GM21367 (cell line): Measurements from ENCODE around the gene MTUS2.

Source experiments
- ATAC-seq: cut with Tn5 transposase; IDR thresholded peaks from one replicate; pipeline ENCODE4 v1.9.1; 2021; ENCODE audit not compliant: unreplicated experiment

Gene MTUS2

DNA sequence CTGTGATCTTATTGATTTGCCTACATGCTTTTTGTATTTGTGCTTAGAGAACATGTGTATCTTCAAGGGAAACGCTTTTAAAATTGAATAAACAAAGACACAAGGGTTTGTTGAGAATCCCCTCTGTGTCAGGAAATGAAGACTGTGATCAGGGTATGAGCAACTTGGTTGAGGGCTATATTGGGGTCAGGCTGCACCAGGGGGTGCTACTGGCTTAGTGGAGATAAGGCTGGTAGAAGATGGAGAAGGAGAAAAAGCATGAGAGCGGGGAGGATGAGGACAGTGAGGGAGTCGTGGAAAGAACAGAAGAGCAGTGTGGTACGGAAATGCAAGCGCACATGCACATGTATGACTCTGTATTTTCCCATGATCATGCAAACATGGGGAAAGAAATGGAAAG is 201.6 kb downstream of the MTUS2 start:
- ATAC-seq: no peak

DNA sequence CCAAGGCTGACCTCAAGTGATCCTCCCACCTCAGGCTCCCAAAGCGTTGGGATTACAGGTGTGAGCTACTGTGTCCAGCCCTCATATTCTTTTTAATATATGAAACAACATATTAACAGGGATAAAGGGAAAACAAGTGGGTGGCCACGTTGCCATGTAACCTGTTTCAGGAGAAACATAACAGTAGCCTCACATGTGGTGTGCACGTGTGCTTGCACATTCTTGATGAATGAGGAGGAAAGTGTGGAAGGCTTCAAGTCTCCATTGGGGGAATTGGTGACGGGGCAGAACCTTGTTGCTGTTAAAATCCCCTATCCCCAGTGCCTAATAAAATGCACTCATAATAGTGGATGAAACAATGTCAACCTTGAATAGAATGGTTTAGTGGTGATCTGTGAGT is 202.3 kb downstream of the MTUS2 start:
- ATAC-seq: no peak

DNA sequence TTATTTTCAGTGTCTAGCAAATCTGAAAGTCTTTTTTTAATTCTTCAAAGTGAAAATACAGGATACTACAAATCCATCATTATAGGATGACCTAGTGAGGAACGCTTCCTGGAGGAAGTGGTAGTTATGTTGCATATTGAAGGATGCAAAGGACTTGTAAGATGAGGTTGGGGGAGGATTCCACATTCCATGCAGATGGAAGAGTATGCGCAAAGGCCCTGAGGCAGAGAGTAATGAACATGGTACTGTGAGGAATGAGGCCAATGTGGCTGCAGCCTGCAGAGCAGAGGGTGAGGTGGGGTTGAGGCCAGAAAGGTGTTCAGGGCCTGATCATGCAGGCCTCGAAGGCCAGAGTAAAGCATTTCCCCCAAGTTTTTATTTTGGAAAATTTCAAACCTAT is 202.8 kb downstream of the MTUS2 start:
- ATAC-seq: no peak

DNA sequence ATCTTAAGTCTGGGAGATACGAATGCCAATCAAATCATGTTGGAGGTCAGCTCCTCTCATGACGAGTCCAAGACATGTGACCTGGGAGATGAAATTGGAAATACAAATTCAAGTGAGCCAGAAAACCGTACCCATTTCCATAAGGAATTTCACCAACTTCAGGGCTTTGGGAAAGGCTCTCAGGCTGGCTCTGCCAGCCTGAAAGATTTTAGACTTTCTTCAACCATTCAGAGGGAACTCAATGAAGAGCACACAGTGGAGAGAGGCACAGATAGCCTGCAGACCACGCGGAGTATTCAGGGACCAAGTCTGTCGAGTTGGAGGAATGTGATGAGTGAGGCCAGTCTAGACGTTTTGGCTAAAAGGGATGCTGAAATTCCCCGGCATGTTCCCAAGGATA is 204.6 kb downstream of the MTUS2 start:
- no peak for ATAC-seq

DNA sequence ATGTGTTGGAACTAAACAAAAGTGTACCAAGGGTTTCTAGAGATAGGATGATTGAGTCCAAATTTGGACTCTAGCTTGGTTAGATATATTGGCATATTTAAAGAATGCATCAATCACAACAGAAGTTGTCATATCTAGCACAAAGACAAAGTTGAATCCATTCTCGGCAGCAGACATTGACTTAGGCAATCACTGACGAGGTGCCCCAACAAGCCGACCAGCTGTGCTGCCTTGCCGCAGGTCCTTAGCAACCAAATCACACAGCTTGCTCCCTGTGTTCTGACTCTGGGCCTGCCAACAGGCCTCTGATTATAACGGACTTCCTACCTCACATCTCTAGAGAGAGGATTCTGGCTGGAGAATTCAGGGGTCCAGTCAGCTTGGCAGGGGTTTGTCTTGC is 208.7 kb downstream of the MTUS2 start:
- ATAC-seq: no peak

DNA sequence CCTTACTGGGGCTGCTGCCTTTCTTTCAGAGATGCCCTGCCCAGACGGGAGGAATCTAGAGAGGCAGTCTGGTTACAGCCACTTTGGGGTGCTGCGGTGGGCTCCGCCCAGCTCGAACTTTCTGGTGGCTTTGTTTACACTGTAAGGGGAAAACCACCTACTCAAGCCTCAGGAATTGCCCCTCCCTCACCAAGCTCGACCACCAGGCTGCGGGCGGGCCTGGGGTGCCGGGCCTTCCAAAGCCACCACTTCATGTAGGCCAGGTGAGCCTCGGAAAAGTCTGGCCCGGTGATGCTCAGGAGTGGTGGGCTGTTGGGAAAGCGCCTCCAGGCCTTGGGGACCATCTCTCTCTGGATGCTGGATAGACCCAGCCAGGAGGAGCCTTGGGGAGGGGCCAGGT is 218.6 kb downstream of the MTUS2 start:
- no peak for ATAC-seq

DNA sequence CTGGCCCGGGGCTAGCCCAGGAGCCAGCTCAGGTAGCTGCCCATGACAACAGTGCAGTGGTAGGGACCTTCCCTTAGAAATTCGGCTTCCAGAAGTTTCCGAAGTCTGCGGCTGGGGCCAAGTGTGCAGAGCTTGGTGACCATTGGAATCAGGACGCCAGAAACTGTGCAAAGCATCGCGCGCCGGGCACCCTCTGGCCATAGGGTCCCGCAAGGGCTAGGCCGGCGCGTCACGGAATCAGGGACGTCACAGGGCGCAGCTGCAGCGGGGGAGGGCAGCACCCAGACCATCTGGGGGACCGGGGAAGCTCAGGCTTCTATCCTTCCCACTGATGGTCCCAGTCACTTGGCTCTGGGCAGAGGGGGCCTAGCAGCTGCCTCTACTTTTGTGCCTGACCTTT is 219.1 kb downstream of the MTUS2 start:
- no peak for ATAC-seq

DNA sequence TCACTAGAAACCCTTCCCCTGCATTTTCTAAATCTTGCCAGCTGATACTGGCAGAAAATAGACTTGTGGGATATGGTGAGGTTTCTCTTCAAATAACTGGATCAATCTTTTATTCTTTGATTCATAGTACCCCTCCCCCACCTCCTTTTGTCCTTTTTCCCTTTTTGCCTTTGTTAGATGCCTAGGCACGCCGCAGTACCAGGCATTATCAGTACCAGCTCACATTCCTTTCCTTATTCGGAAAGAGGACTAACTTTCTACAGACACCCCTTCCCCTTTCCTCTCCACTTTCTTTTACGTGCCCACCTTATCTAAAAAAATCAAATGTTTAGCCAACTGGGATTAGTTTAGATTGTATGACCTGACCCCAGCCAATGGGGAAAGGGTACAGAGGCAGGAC is 226.4 kb downstream of the MTUS2 start:
- no peak for ATAC-seq

DNA sequence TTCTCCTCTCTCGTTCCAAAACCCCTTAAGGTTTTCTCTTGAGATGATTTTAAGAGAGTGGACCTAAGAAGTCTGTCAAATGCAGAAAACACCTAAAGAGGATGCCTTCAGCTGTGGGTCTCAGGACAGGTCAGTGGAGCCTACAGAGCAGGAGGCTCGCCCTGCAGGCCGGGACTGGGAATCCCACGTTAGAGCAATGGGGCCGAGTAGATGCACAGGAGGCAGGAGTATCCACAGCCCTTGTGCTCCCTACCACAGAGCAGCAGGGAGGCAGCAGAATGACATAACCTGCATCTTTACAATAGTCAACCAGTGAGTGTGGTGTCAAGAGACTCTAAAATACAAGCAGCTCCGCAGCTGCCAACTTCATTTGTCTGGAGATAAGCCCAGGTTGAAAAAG is 229.4 kb downstream of the MTUS2 start:
- no peak for ATAC-seq

DNA sequence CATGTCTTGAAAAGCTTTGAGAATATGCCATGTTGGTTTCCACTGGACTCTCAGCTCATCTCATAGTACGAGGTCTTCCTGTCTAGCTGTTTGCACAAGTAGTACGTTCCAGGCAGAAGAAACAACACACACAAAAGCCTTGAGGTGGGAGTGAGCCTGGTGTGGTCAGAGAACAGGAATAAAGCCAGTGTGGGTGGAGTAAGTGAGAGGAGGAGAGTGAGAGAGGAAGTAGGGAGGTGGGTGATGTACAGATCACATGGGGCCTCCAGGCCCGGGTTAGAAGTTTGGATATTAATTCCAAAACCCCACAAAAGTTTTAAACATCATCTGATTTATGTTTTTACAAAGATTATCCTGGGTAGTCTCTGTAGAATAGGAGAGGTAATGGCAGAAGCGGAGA is 230.6 kb downstream of the MTUS2 start:
- ATAC-seq: no peak

DNA sequence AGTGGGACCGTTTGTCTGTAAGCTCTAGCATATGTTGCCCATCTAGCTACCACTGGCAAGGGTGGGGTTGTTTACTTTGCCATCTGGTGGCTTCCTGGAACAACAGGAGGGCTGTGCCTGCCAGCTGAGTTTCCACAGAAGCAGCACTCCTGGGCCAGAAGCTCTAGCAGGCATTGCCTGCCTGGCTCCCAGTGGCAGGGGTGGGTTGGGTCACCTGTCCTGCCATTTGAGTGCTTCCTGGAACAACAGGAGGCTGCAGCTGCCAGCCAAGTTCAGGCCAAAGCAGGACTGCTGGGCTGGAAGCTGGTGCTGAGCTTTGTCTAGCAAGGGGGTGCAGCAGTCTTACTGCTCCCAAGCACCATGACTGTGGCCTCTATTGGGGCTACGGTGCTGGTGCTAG is 239.7 kb downstream of the MTUS2 start:
- ATAC-seq: no peak

DNA sequence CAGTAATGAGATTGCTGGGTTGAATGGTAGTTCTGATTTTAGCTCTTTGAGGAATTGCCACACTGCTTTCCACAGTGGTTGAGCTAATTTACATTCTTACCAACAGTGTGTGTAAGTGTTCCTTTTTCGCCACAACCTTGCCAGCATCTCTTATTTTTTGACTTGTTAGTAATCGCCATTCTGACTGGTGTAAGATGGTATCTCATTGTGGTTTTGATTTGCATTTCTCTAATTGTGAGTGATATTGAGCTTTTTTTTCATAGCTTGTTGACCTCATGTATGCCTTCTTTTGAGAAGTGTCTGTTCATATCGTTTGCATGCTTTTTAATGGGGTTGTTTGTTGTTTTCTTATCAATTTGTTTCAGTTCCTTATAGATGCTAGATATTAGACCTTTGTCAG is 245.0 kb downstream of the MTUS2 start:
- ATAC-seq: no peak

DNA sequence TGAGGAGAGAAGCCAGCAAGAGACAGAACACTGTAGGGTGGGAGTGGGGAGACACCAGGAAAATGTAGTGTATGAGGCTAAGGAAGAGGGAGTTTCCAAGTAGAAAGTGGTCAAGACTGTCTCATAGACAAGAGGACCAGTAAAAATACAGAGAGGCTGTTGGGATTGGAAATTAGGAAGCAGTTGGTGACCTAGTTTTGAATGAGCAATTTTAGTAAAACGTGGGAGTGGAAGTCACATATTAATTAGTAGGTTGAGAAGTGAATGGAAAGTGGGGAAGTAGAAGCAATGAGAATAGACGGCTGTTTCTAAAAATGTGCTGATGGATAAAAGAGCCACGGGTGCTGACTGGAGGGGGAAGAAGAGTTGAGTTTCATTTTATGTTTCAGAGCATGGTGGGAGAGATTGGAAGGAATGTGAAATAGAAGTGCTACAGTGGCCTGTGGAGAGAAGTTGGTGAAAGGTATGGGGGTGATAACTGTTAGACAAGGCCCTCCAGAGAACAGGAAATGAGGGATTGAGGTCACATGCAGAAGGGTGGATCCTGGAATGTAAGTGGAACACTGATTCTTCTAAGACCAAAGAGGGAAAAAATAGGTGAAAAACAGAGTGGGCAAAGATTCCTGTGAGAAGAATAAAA is 247.3 kb downstream of the MTUS2 start:
- no peak for ATAC-seq

DNA sequence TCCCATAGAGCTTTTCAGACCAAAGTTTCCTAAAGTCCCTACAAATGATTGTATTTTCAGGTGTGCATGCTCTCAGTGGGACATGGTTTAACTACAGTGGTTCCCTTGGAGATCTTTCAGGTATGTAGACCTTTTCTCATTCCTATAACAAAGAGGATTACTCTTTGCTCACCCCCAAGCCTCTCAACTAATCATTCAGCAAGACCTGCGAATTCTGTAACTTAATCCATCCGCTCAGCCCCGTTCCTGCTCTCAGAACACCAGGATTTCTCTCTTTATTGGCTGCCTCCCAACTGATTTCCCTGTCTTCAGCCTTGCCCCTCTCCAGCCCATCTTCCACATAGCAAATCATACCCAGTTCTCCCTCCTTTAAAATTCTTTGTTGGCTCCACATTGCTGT is 253.6 kb downstream of the MTUS2 start:
- no peak for ATAC-seq

DNA sequence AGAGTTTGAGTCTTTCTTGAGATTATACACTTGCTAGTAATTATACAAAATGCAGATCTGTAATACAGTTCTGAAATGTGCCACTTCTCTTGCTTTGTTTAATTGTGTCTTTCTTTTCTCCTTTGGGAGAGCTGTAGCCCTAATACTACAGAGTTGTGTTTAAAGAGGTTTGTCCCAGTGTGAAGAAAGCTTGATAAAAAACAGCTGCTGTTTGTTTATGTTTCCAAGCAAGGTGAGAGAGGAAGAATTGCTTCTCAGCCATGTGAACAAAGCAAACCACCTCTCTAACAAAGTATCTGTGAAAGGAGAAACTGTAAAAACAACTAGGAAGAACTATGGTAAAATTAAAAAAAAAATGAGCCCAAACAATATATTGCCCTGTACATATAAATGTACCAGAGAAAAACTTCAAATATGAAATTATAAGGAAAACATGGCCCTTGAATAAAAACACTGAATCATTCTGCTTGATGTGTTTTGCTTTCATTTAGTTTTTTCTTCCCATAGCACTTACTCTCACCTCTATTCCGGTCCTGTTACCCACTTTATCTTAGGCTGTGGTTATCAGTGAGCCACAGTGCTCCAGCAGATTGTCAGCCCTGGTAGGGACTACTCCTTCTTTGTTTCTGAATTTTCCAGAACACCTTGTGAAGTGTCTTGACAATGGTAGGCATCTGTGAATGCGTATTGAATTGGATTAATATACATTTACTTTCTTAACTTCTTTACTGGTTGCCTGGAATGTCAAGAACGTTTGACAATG is 257.1 kb downstream of the MTUS2 start:
- ATAC-seq: no peak

DNA sequence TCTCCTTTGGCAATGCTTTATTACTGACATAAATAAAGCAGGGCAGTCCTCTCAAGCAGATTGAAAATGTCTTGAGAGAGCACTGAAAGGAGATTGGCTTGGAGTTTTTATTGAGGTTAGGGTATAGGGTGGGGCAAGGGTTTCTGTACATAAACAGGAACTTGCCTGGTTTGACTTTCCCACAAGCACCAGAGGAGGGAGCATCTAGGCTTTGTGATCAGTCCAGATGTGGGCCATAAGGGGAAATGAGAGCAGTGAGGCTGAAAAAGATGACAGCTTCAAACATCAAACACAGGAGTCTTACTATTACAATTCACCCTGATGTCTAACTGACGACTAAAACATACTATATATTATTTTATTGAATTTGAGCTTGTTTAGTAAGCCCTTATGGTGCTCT is 260.9 kb downstream of the MTUS2 start:
- peak; percentile 82 for ATAC-seq

DNA sequence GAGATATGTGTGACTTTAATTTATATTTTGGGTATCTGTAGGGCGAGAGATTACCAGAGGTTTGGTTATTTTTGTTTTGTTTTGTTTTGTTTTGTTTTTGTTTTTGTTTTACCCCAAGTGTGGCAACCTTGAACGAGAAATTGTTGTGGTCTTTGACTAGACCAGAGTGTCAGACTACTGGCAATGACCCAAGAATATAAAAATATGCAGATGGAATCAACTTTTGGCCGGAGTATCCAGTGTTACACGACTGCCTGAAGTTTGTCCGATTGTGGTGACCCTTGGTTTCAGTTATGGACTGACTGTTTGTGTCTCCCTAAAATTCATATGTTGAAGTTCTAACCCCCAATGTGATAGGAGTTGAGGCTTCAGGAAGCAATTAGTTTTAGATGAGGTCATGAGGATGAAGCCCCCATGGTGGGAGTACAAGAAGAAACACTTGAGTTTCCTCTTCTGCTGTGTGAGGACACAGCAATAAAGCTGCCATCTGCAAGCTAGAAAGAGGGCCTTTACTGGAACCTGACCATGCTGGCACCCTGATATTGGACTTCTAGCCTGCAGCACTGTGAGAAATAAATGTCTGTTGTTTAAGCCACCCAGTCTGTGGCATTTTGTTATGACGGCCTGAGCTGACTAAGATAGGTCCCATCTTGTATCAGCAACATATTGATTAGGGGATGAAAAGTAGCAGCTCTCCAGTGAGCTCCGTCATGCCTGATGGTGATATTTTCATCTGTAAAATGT is 261.7 kb downstream of the MTUS2 start:
- ATAC-seq: peak; percentile 20

DNA sequence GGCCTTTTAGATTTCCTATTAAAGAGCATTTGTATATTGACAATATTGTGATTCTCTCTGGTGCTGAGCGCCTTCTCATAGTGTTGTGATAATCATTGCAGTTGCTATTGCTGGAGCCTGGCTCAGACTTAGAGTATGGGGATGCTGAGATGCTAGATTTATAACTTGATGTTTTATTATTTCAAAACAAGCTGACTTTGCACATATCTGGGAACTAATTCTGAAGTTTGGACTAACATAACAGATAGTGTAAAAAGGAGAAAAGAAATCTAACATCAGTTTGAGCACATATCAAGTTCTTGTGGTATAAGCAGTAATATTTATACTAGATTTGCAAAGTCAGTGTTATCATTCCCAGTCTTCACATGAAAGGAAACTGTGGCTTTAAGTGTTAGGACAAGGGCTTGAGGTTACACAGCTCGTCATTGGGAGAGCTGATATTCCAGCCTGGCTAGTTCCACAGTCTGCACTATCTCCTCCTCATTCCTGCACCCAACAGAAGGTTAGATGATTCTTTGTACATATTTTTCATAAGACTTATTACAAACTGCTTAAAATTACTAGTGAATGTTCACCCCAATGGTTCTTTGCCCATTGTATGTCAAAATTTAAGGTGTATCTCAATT is 279.8 kb downstream of the MTUS2 start:
- ATAC-seq: no peak

DNA sequence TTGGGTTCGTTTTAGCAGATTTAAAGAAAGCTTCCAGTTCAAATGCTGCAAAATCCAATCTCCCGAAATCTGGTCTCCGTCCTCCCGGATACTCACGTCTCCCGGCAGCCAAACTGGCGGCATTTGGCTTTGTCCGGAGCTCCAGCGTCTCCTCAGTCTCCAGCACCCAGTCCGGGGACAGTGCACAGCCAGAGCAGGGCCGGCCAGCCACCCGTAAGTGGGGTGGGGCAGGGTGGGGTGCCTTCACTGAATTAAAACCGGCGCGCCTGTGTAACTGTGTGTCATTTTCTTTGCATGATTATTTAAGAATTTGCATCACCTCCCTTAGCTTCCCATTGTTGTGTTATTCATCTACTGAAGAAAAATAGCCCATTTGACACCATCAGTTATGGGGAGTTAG is 280.6 kb downstream of the MTUS2 start:
- ATAC-seq: no peak

DNA sequence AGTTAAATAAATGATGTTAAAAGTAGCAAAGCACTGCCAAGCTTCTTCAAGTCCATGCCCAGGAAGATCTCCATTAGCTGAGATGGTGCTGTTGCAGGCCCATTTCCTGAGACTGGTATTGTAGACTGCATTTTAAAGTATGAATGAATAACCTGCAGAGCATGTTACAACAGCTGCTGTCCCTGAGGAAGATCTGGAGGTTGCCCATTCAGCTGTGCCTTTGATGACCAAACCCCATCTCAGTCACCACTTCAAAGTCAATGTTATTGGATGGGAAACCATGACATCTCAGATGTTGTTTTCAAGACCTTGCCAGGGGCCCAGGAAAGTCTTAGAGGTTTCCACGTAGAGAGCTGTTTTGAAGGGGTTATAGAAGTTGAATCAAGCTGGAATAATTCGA is 281.3 kb downstream of the MTUS2 start:
- ATAC-seq: no peak

DNA sequence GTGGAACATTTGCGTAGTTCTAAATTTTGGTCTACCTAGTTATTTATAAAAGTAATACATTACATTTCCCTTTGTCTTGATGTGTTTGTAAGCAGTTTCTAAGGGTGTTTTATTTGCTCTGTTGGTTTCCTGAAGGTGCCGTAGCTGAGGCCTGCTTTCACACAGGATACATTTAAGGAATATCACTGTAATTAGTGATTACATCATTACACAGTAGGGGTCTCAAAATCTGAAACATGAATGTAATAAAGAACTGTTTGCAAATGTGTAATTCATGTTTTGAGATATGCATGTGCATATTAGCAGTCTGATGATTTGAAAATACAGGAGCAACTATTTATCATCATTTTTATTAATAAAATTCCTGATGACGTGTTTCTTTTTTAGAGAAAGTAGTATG is 281.8 kb downstream of the MTUS2 start:
- no peak for ATAC-seq
